ENCODE measurements around the gene SEMA5A. TPM values are rescaled to one million over a fixed set of nuclear protein-coding genes. Genes with fewer than 3 reads are reported as not detected.

SEMA5A gene
- polyA plus RNA-seq, 1 of the 3 experiments (the other 2 are of a cell fraction) = 0.58 TPM

GRCh38 chr5:9564752-9565151, 18.9 kb upstream of the SEMA5A start:
- no peaks in the 10 kb centered on the region for H3K36me3 ChIP-seq (replicated peaks in 1 of 2; ENCODE audit: control insufficient read depth in 1 of 2, insufficient read depth in 2 of 2, low read length in 1 of 2)
- ChIA-PET CTCF (no interaction called here), POLR2A (no interaction called here)
- H3K79me2 ChIP-seq (ENCODE audit: insufficient read depth) = no peaks in the 10 kb centered on the region
- H3F3A ChIP-seq (replicated peaks; ENCODE audit: insufficient read depth) = no peaks in the 10 kb centered on the region
- 34% methylated on average over 4 of the region's 4 CpGs for WGBS (ENCODE audit: low lambda C conversion rate)
- no peak for DNase-seq
- TF ChIP-seq YY1 (IDR thresholded peaks at IDR 0.05; ENCODE audit: low read depth) = no peak
- no peak for TF ChIP-seq GATA2 (CRISPR knock-in tag; IDR thresholded peaks at IDR 0.05)
- TF ChIP-seq MEF2A (IDR thresholded peaks at IDR 0.05; ENCODE audit: borderline replicate concordance, low read depth) = no peak
- TF ChIP-seq, protein P1, sequence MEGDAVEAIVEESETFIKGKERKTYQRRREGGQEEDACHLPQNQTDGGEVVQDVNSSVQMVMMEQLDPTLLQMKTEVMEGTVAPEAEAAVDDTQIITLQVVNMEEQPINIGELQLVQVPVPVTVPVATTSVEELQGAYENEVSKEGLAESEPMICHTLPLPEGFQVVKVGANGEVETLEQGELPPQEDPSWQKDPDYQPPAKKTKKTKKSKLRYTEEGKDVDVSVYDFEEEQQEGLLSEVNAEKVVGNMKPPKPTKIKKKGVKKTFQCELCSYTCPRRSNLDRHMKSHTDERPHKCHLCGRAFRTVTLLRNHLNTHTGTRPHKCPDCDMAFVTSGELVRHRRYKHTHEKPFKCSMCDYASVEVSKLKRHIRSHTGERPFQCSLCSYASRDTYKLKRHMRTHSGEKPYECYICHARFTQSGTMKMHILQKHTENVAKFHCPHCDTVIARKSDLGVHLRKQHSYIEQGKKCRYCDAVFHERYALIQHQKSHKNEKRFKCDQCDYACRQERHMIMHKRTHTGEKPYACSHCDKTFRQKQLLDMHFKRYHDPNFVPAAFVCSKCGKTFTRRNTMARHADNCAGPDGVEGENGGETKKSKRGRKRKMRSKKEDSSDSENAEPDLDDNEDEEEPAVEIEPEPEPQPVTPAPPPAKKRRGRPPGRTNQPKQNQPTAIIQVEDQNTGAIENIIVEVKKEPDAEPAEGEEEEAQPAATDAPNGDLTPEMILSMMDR (IDR thresholded peaks at IDR 0.05) = no peak
- TF ChIP-seq, protein P2, sequence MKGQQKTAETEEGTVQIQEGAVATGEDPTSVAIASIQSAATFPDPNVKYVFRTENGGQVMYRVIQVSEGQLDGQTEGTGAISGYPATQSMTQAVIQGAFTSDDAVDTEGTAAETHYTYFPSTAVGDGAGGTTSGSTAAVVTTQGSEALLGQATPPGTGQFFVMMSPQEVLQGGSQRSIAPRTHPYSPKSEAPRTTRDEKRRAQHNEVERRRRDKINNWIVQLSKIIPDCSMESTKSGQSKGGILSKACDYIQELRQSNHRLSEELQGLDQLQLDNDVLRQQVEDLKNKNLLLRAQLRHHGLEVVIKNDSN (IDR thresholded peaks at IDR 0.05; ENCODE audit: borderline replicate concordance, low read depth) = no peak
- no peak for TF ChIP-seq FOXM1 (IDR thresholded peaks at IDR 0.05; ENCODE audit: low read depth)
- H3K9me2 ChIP-seq = no peaks in the 10 kb centered on the region
- H3K27me3 ChIP-seq (ENCODE audit: insufficient read depth) = no peaks in the 10 kb centered on the region
- no peak overlapping the region for H3K4me2 ChIP-seq
- no peaks in the 10 kb centered on the region for H3K9me3 ChIP-seq
- H3K4me3 ChIP-seq (ENCODE audit: low read depth in 2 of 2, low read length in 1 of 2) = no peak overlapping the region
- no peaks in the 10 kb centered on the region for H4K20me1 ChIP-seq (ENCODE audit: insufficient read depth)
- no peaks in the 10 kb centered on the region for H3K4me1 ChIP-seq (ENCODE audit: control insufficient read depth in 1 of 2, insufficient read depth in 2 of 2, low read depth in 1 of 2, low read length in 1 of 2)
- H3K9ac ChIP-seq = no peak overlapping the region
- H3K27ac ChIP-seq (ENCODE audit: low read depth in 2 of 2, low read length in 1 of 2) = no peak overlapping the region
- H2AFZ ChIP-seq (ENCODE audit: low read depth) = no peak overlapping the region

GRCh38 chr5:9562141-9562540, 16.3 kb upstream of the SEMA5A start:
- no peaks in the 10 kb centered on the region for H4K20me1 ChIP-seq (ENCODE audit: insufficient read depth)
- ChIA-PET POLR2A (no interaction called here), CTCF (no interaction called here)
- H3K9me2 ChIP-seq = no peaks in the 10 kb centered on the region
- H3K79me2 ChIP-seq (ENCODE audit: insufficient read depth) = no peaks in the 10 kb centered on the region
- WGBS (ENCODE audit: low lambda C conversion rate) = 49% methylated on average over 7 of the region's 7 CpGs
- no peaks in the 10 kb centered on the region for H3K9me3 ChIP-seq
- H3K4me1 ChIP-seq (ENCODE audit: control insufficient read depth in 1 of 2, insufficient read depth in 2 of 2, low read depth in 1 of 2, low read length in 1 of 2) = no peaks in the 10 kb centered on the region
- no peak overlapping the region for H3K4me2 ChIP-seq
- no peaks in the 10 kb centered on the region for H3K27me3 ChIP-seq (ENCODE audit: insufficient read depth)
- H3K9ac ChIP-seq = no peak overlapping the region
- TF ChIP-seq, protein P3, sequence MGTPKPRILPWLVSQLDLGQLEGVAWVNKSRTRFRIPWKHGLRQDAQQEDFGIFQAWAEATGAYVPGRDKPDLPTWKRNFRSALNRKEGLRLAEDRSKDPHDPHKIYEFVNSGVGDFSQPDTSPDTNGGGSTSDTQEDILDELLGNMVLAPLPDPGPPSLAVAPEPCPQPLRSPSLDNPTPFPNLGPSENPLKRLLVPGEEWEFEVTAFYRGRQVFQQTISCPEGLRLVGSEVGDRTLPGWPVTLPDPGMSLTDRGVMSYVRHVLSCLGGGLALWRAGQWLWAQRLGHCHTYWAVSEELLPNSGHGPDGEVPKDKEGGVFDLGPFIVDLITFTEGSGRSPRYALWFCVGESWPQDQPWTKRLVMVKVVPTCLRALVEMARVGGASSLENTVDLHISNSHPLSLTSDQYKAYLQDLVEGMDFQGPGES (IDR thresholded peaks at IDR 0.05; ENCODE audit: low read depth, low read length) = no peak
- TF ChIP-seq RCOR1 (IDR thresholded peaks at IDR 0.05; ENCODE audit: low read length) (no peak), YY1 (IDR thresholded peaks at IDR 0.05; ENCODE audit: low read depth) (no peak), MEF2A (IDR thresholded peaks at IDR 0.05; ENCODE audit: borderline replicate concordance, low read depth) (no peak), SIN3A (IDR thresholded peaks at IDR 0.05; ENCODE audit: borderline replicate concordance, low read depth, low read length) (no peak), SMC3 (IDR thresholded peaks at IDR 0.05; ENCODE audit: low read depth, low read length) (no peak)
- 0 out of 2 replicates have a peak overlapping the region, but pooled peaks have one; percentile 14 for H2AFZ ChIP-seq (ENCODE audit: low read depth)
- H3K4me3 ChIP-seq (ENCODE audit: low read depth in 2 of 2, low read length in 1 of 2) = no peak overlapping the region
- H3K36me3 ChIP-seq (replicated peaks in 1 of 2; ENCODE audit: control insufficient read depth in 1 of 2, insufficient read depth in 2 of 2, low read length in 1 of 2) = no peaks in the 10 kb centered on the region
- no peak for DNase-seq
- H3F3A ChIP-seq (replicated peaks; ENCODE audit: insufficient read depth) = no peaks in the 10 kb centered on the region
- H3K27ac ChIP-seq (ENCODE audit: low read depth in 2 of 2, low read length in 1 of 2) = no peak overlapping the region
